Endometrial microvascular endothelial cells (primary cell): ENCODE measurements around the gene USP13. TPM values are rescaled to one million over a fixed set of nuclear protein-coding genes. Genes with fewer than 3 reads are reported as not detected.
"Not testable (repeated sequence)": the region's sequence is repeated elsewhere in the genome, so short reads cannot be mapped to it uniquely, and the experiment has no call there.

Experiments used
- in situ Hi-C: cut with HindIII; loops from 2 replicates; pipeline ENCODE4 v1.10.0; 2017; ENCODE audit warnings: low sequenced_read_pairs, low pct_unique_long_range_greater_than_20kb; ENCODE audit errors: inconsistent ontology term
- total RNA-seq: library from RNA; depleted of rRNA; stranded (reverse); fragments of >200 nt; gene quantifications from one replicate; pipeline ENCODE4 v1.2.3, GENCODE V29; 2015; ENCODE audit errors: inconsistent ontology term

The USP13 gene
- total RNA-seq, 1 donor from 2014 or later, result 18.7 TPM

GRCh38 chr3:179766416-179767133 is 113.7 kb downstream of the USP13 start:
- in situ Hi-C loops, result no loop called here

GRCh38 chr3:179768080-179768479 is 115.2 kb downstream of the USP13 start:
- in situ Hi-C loops, result no loop called here

- in situ Hi-C loops, result no loop called here
Measured at GRCh38 chr3:179769411-179770247, 116.8 kb downstream of the USP13 start.

GRCh38 chr3:179771797-179772196 is 119.0 kb downstream of the USP13 start:
- in situ Hi-C loops, result no loop called here

- in situ Hi-C loops, result no loop called here
Measured at GRCh38 chr3:179772297-179772696, 119.5 kb downstream of the USP13 start.

GRCh38 chr3:179775416-179776122 is 122.7 kb downstream of the USP13 start:
- in situ Hi-C loops, result no loop called here

GRCh38 chr3:179782841-179783240 is 130.0 kb downstream of the USP13 start:
- in situ Hi-C loops, result not testable (repeated sequence)

GRCh38 chr3:179788996-179789395 is 136.2 kb downstream of the USP13 start:
- in situ Hi-C loops, result no loop called here

GRCh38 chr3:179791793-179792192 is 139.0 kb downstream of the USP13 start:
- in situ Hi-C loops, result no loop called here

- in situ Hi-C loops, result no loop called here
Measured at GRCh38 chr3:179794355-179794754, 141.5 kb downstream of the USP13 start.

GRCh38 chr3:179796421-179796820 is 143.6 kb downstream of the USP13 start:
- in situ Hi-C loops, result no loop called here

GRCh38 chr3:179797192-179797591 is 144.4 kb downstream of the USP13 start:
- in situ Hi-C loops, result no loop called here

GRCh38 chr3:179801263-179801662 is 148.4 kb downstream of the USP13 start:
- in situ Hi-C loops, result no loop called here

GRCh38 chr3:179801856-179802255 is 149.0 kb downstream of the USP13 start:
- in situ Hi-C loops, result no loop called here

- in situ Hi-C loops, result no loop called here
Measured at GRCh38 chr3:179806177-179806576, 153.3 kb downstream of the USP13 start.

GRCh38 chr3:179807588-179807987 is 154.7 kb downstream of the USP13 start:
- in situ Hi-C loops, result no loop called here

- in situ Hi-C loops, result no loop called here
Measured at GRCh38 chr3:179809639-179810038, 156.8 kb downstream of the USP13 start.

GRCh38 chr3:179811321-179812095 is 158.7 kb downstream of the USP13 start:
- in situ Hi-C loops, result no loop called here

GRCh38 chr3:179812096-179812382 is 159.2 kb downstream of the USP13 start:
- in situ Hi-C loops, result no loop called here
